ENCODE results near the gene ATG5. TPM values are rescaled to one million over a fixed set of nuclear protein-coding genes. Genes with fewer than 3 reads are reported as not detected.
"Not testable (repeated sequence)": the region's sequence is repeated elsewhere in the genome, so short reads cannot be mapped to it uniquely, and the experiment has no call there.

ATG5 gene
- total RNA-seq, 2 experiments from 2014 or later = 31.6 to 36.0 TPM

DNA sequence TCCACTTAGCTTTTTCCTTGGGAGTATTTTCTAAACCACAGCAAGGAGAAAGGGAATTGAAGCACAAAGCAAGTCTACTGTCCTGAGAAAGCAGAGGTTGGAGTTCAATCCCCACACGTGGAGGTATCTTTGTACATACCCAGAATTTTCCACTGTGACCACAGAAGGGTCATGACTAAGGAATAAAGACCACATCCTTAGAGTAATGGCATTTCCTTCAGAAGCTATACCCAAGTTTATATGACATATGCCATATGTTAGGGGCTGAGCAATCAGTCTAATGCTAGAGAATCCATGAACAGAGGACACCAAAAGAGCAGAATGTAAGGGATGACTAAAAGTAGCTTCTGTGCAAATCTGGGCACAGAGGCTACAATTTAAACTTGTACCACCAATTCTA lies 46.4 kb downstream of the ATG5 start:
- DNase-seq = no peak
- Mint-ChIP-seq H3K9me3 (ENCODE audit: insufficient read depth) (no peaks in the 10 kb centered on the region), H3K4me1 (ENCODE audit: low read depth) (peaks cover 22% of the 10 kb centered on the region), H3K27me3 (ENCODE audit: low read depth) (no peaks in the 10 kb centered on the region), H3K4me3 (no peak overlapping the region), H3K36me3 (ENCODE audit: low read depth) (peaks cover 32% of the 10 kb centered on the region), H3K27ac (no peak overlapping the region)
- ChIA-PET CTCF (interaction anchor here (1.4 kb wide), 1 partner anchor 8 kb away, joined by 4 read pairs; no protein-coding TSS in a partner anchor), POLR2A (no interaction called here)
- ATAC-seq = no peak

DNA sequence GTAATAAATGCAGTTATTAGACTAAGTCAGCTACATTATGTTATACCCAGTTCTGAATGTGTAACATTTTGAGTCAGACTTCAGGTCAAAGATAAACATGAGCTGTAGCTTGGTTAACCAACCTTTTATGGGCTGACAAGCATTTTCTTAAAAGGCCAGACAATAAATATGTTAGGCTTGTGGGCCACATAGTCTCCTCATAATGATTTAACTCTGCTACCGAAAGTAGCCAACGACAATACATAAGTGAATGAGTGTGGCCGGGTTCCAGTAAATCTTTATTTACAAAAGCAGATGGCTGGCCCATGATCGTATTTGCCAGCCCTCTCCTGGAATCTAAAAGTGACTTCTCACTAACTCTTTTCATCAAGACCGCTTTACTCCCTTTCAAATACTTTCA lies 49.9 kb downstream of the ATG5 start:
- DNase-seq (no peak), ATAC-seq (no peak)
- Mint-ChIP-seq H3K27ac (no peak overlapping the region), H3K27me3 (ENCODE audit: low read depth) (no peaks in the 10 kb centered on the region), H3K4me3 (no peak overlapping the region), H3K36me3 (ENCODE audit: low read depth) (peaks cover 27% of the 10 kb centered on the region), H3K4me1 (ENCODE audit: low read depth) (peaks cover 21% of the 10 kb centered on the region), H3K9me3 (ENCODE audit: insufficient read depth) (no peaks in the 10 kb centered on the region)
- CTCF ChIA-PET = no interaction called here
- POLR2A ChIA-PET = no interaction called here

DNA sequence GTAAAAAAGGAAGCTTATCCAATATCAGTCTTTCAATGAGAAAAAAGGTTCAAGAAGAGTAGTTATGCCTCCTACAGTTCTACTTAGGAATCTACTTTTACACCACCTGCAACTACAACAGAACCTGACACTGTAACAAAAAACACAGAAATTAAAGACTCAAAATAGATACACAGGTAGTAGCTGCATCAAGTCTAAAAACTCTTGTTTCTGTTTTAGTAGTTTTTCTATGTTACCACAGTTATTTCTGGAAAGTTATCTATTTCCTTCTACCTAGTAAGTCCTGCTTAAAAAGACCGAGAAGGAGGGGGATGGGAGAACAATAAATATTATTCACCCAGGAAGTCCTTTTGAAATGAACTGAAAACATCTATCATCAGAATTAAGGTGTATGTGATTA lies 52.5 kb downstream of the ATG5 start:
- ATAC-seq (no peak), DNase-seq (no peak)
- Mint-ChIP-seq H3K4me3 (no peak overlapping the region), H3K27ac (no peak overlapping the region), H3K9me3 (ENCODE audit: insufficient read depth) (no peaks in the 10 kb centered on the region), H3K36me3 (ENCODE audit: low read depth) (peaks cover 26% of the 10 kb centered on the region), H3K4me1 (ENCODE audit: low read depth) (peaks cover 7% of the 10 kb centered on the region), H3K27me3 (ENCODE audit: low read depth) (no peaks in the 10 kb centered on the region)
- ChIA-PET POLR2A (no interaction called here), CTCF (interaction anchor here (0.7 to 0.9 kb wide), 2 partner anchors 14 to 50 kb away, joined by 3 read pairs; no protein-coding TSS in a partner anchor)

DNA sequence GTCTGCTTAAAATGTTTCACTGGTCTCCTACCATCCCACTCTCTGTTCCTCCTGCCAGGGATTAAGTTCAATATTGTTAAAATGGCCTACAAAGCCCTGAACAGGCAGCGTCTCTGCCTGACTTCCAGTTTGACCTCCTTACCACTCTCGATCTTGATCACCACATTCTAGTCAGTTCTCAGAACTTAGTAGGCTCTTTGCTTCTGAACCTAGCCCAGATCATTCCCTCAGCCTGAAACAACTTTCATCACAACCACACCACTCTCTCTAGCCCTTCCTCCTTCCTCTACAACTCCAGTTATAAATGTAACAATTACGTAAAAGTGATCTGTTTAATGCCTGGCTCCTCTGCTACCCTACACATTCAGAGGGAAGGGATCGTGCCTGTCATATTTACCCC lies 53.3 kb downstream of the ATG5 start:
- Mint-ChIP-seq H3K27ac (no peak overlapping the region), H3K4me1 (ENCODE audit: low read depth) (peaks cover 7% of the 10 kb centered on the region), H3K4me3 (no peak overlapping the region), H3K36me3 (ENCODE audit: low read depth) (peaks cover 30% of the 10 kb centered on the region), H3K9me3 (ENCODE audit: insufficient read depth) (no peaks in the 10 kb centered on the region), H3K27me3 (ENCODE audit: low read depth) (no peaks in the 10 kb centered on the region)
- ATAC-seq (no peak), DNase-seq (no peak)
- CTCF ChIA-PET = interaction anchor here (0.9 kb wide), 1 partner anchor 50 kb away, joined by 3 read pairs; no protein-coding TSS in a partner anchor
- POLR2A ChIA-PET = no interaction called here

GRCh38 chr6:106270414-106270813 lies 55.1 kb downstream of the ATG5 start:
- DNase-seq (no peak), ATAC-seq (no peak)
- peaks cover 7% of the 10 kb centered on the region for H3K4me1 Mint-ChIP-seq (ENCODE audit: low read depth)
- POLR2A ChIA-PET = no interaction called here
- H3K4me3 Mint-ChIP-seq = no peak overlapping the region
- CTCF ChIA-PET = interaction anchor here (0.7 to 1.3 kb wide), 3 partner anchors 9 to 296 kb away, joined by 3 to 4 read pairs (median 3); no protein-coding TSS in a partner anchor
- no peak overlapping the region for H3K27ac Mint-ChIP-seq
- peaks cover 9% of the 10 kb centered on the region for H3K9me3 Mint-ChIP-seq (ENCODE audit: insufficient read depth)
- H3K36me3 Mint-ChIP-seq (ENCODE audit: low read depth) = peaks cover 42% of the 10 kb centered on the region
- H3K27me3 Mint-ChIP-seq (ENCODE audit: low read depth) = no peaks in the 10 kb centered on the region

GRCh38 chr6:106269268-106269919 lies 56.2 kb downstream of the ATG5 start:
- H3K27me3 Mint-ChIP-seq (ENCODE audit: low read depth); ATAC-seq; POLR2A ChIA-PET; CTCF ChIA-PET; H3K4me3 Mint-ChIP-seq; H3K27ac Mint-ChIP-seq; DNase-seq; H3K4me1 Mint-ChIP-seq (ENCODE audit: low read depth): not testable (repeated sequence)
- H3K9me3 Mint-ChIP-seq (ENCODE audit: insufficient read depth) = peaks cover 10% of the 10 kb centered on the region
- peaks cover 52% of the 10 kb centered on the region for H3K36me3 Mint-ChIP-seq (ENCODE audit: low read depth)

DNA sequence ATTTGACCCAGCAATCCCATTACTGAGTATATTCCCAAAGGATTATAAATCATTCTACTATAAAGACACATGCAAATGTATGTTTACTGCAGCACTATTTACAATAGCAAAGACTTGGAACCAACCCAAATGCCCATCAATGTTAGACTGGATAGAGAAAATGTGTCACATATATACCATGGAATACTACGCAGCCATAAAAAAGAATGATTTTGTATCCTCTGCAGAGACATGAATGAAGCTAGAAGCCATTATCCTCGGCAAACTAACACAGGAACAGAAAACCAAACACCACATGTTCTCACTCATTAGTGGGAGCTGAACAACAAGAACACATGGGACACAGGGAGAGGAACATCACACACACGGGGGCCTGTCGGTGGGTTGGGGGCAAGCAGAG lies 57.1 kb downstream of the ATG5 start:
- DNase-seq; H3K27ac Mint-ChIP-seq; POLR2A ChIA-PET; H3K4me1 Mint-ChIP-seq (ENCODE audit: low read depth); H3K27me3 Mint-ChIP-seq (ENCODE audit: low read depth); ATAC-seq; H3K4me3 Mint-ChIP-seq; CTCF ChIA-PET: not testable (repeated sequence)
- peaks cover 59% of the 10 kb centered on the region for H3K36me3 Mint-ChIP-seq (ENCODE audit: low read depth)
- peaks cover 10% of the 10 kb centered on the region for H3K9me3 Mint-ChIP-seq (ENCODE audit: insufficient read depth)

- H3K4me1 Mint-ChIP-seq (ENCODE audit: low read depth); H3K4me3 Mint-ChIP-seq; CTCF ChIA-PET; DNase-seq; H3K27me3 Mint-ChIP-seq (ENCODE audit: low read depth); H3K27ac Mint-ChIP-seq; ATAC-seq; POLR2A ChIA-PET: not testable (repeated sequence)
- H3K36me3 Mint-ChIP-seq (ENCODE audit: low read depth) = peaks cover 69% of the 10 kb centered on the region
- peaks cover 10% of the 10 kb centered on the region for H3K9me3 Mint-ChIP-seq (ENCODE audit: insufficient read depth)
Measured at GRCh38 chr6:106264433-106264832, 61.1 kb downstream of the ATG5 start.

DNA sequence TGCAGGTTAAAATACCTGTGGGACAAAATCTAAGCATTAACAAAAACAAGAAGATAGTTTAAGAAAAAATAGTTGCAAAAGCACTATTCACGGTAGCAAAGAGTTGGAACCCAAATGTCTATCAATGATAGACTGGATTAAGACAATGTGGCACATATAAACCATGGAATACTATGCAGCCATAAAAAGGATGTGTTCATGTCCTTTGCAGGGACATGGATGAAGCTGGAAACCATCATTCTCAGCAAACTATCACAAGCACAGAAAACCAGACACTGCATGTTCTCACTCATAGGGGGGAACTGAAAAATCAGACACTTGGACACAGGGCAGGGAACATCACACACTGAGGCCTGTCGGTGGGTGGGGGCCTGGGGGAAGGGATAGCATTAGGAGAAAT lies 65.8 kb downstream of the ATG5 start:
- H3K27ac Mint-ChIP-seq; CTCF ChIA-PET; H3K27me3 Mint-ChIP-seq (ENCODE audit: low read depth); H3K4me1 Mint-ChIP-seq (ENCODE audit: low read depth); DNase-seq; H3K4me3 Mint-ChIP-seq; H3K9me3 Mint-ChIP-seq (ENCODE audit: insufficient read depth); POLR2A ChIA-PET; ATAC-seq: not testable (repeated sequence)
- peaks cover 30% of the 10 kb centered on the region for H3K36me3 Mint-ChIP-seq (ENCODE audit: low read depth)

DNA sequence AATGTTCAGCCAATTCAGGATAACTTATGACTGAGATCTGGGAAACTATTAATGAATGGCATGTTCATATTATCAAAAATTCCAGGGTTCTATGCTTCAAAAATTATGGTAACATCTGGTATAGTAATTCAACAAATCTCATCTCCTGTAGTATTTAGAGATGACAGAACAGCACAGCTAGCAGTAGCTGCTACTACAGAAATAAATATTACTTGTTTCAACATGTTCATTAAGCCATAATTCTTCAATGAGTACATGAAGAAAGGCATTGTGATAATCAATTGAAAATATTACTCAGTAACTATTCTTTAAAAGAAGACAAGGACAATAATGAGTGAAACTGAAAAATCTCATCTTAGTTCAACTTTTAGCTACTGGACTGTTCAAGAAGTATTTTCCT lies 66.8 kb downstream of the ATG5 start:
- no peaks in the 10 kb centered on the region for H3K9me3 Mint-ChIP-seq (ENCODE audit: insufficient read depth)
- H3K36me3 Mint-ChIP-seq (ENCODE audit: low read depth) = peaks cover 21% of the 10 kb centered on the region
- no peaks in the 10 kb centered on the region for H3K4me1 Mint-ChIP-seq (ENCODE audit: low read depth)
- no peak overlapping the region for H3K4me3 Mint-ChIP-seq
- ATAC-seq (no peak), DNase-seq (no peak)
- H3K27me3 Mint-ChIP-seq (ENCODE audit: low read depth) = no peaks in the 10 kb centered on the region
- ChIA-PET CTCF (interaction anchor here (0.6 to 1.1 kb wide), 2 partner anchors 14 to 413 kb away, joined by 3 read pairs; no protein-coding TSS in a partner anchor), POLR2A (no interaction called here)
- no peak overlapping the region for H3K27ac Mint-ChIP-seq

- ChIA-PET POLR2A (no interaction called here), CTCF (no interaction called here)
- Mint-ChIP-seq H3K4me1 (ENCODE audit: low read depth) (no peaks in the 10 kb centered on the region), H3K9me3 (ENCODE audit: insufficient read depth) (no peaks in the 10 kb centered on the region), H3K4me3 (no peak overlapping the region), H3K27me3 (ENCODE audit: low read depth) (no peaks in the 10 kb centered on the region), H3K36me3 (ENCODE audit: low read depth) (peaks cover 11% of the 10 kb centered on the region), H3K27ac (no peak overlapping the region)
- DNase-seq (no peak), ATAC-seq (no peak)
Measured at GRCh38 chr6:106257195-106257594, 68.4 kb downstream of the ATG5 start.

DNA sequence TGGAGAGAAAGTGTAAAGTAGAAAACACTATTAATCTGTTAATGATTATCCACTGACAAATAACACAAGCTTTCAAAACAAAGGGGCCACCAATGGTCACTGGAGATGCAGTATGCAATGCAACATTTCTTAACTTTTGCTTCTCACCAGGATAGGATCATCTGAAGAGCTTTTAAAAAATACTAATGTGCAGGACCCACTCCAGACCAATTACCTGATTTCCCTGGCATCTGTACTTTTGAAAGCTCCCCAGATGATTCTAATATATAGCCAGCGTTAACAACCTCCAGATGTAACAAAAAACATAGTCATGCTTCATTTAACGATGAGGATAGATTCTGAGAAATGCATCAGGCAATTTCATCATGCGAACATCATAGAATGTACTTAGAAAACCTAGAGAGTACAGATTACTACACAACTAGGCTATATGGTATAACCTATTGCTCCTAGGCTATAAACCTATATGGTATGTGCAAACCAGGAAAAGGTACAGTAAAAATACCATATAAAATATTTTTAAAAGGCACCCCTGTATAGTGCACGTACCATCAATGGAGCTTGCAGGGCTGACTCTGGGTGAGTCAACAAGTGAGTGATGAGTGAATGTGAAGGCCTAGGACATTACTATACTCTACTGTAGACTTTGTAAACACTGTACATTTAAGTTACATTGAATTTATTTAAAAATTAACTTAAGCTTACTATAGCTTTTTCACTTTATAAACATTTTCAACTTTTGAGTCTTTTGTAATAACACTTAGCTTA lies 69.2 kb downstream of the ATG5 start:
- Mint-ChIP-seq H3K9me3 (ENCODE audit: insufficient read depth) (no peaks in the 10 kb centered on the region), H3K4me1 (ENCODE audit: low read depth) (no peaks in the 10 kb centered on the region), H3K36me3 (ENCODE audit: low read depth) (peaks cover 9% of the 10 kb centered on the region), H3K27me3 (ENCODE audit: low read depth) (no peaks in the 10 kb centered on the region), H3K27ac (no peak overlapping the region), H3K4me3 (no peak overlapping the region)
- DNase-seq = no peak
- POLR2A ChIA-PET = no interaction called here
- CTCF ChIA-PET = no interaction called here
- no peak for ATAC-seq
